ENCODE results near the gene KIAA0040. TPM values are rescaled to one million over a fixed set of nuclear protein-coding genes. Genes with fewer than 3 reads are reported as not detected.
A peak's percentile ranks its signal among the peaks of the same experiment; 100 is the strongest.

Gene KIAA0040
- total RNA-seq, 2 experiments from 2014 or later: 49.8 to 57.1 TPM

- Mint-ChIP-seq H3K4me1 (peaks cover 45% of the 10 kb centered on the region), H3K27me3 (peaks cover 1% of the 10 kb centered on the region), H3K27ac (peak overlapping the region; percentile 22), H3K9me3 (no peaks in the 10 kb centered on the region), H3K4me3 (peak overlapping the region; percentile 94), H3K36me3 (peaks cover 21% of the 10 kb centered on the region)
- no peak for DNase-seq
- POLR2A ChIA-PET: interaction anchor here (0.6 kb wide), 2 partner anchors 12 to 170 kb away, joined by 3 read pairs; no protein-coding TSS in a partner anchor
- ATAC-seq (ENCODE audit: low read depth): no peak
Observed at GRCh38 chr1:175193527-175193910, 943 bp upstream of the KIAA0040 start.

GRCh38 chr1:175192111-175192629, 406 bp downstream of the KIAA0040 start:
- Mint-ChIP-seq H3K27ac (peak overlapping the region; percentile 88), H3K27me3 (peaks cover 1% of the 10 kb centered on the region), H3K9me3 (no peaks in the 10 kb centered on the region), H3K4me3 (peak overlapping the region; percentile 94), H3K4me1 (peaks cover 51% of the 10 kb centered on the region), H3K36me3 (peaks cover 34% of the 10 kb centered on the region)
- ATAC-seq (ENCODE audit: low read depth) (peak; percentile 36), DNase-seq (peak; percentile 52)
- POLR2A ChIA-PET: interaction anchor here (1.1 to 4.3 kb wide), 4 partner anchors 14 to 193 kb away, joined by 3 to 45 read pairs (median 5); no protein-coding TSS in a partner anchor

GRCh38 chr1:175191659-175192058, 917 bp downstream of the KIAA0040 start:
- Mint-ChIP-seq H3K27me3 (no peaks in the 10 kb centered on the region), H3K9me3 (no peaks in the 10 kb centered on the region), H3K36me3 (peaks cover 39% of the 10 kb centered on the region), H3K27ac (peak overlapping the region; percentile 88), H3K4me1 (peaks cover 56% of the 10 kb centered on the region), H3K4me3 (peak overlapping the region; percentile 94)
- DNase-seq: no peak
- POLR2A ChIA-PET: interaction anchor here (1.1 to 4.3 kb wide), 4 partner anchors 14 to 192 kb away, joined by 3 to 45 read pairs (median 5); no protein-coding TSS in a partner anchor
- peak; percentile 43 for ATAC-seq (ENCODE audit: low read depth)

GRCh38 chr1:175188936-175189335, 3.6 kb downstream of the KIAA0040 start:
- H3K36me3 Mint-ChIP-seq: peaks cover 59% of the 10 kb centered on the region

GRCh38 chr1:175186433-175187160, 6.0 kb downstream of the KIAA0040 start:
- ATAC-seq (ENCODE audit: low read depth) (no peak), DNase-seq (no peak)
- Mint-ChIP-seq H3K36me3 (peaks cover 73% of the 10 kb centered on the region), H3K4me1 (peaks cover 71% of the 10 kb centered on the region), H3K27ac (peak overlapping the region; percentile 13), H3K9me3 (no peaks in the 10 kb centered on the region), H3K27me3 (no peaks in the 10 kb centered on the region), H3K4me3 (no peak overlapping the region)
- POLR2A ChIA-PET: interaction anchor here (0.5 to 1.7 kb wide), 2 partner anchors 23 to 1280 kb away, joined by 3 to 5 read pairs; no protein-coding TSS in a partner anchor

More at GRCh38 chr1:175188936-175189335, 3.6 kb downstream of the KIAA0040 start:
- peak; percentile 41 for DNase-seq
- no peaks in the 10 kb centered on the region for H3K9me3 Mint-ChIP-seq
- no peaks in the 10 kb centered on the region for H3K27me3 Mint-ChIP-seq
- ATAC-seq (ENCODE audit: low read depth): peak; percentile 66
- H3K27ac Mint-ChIP-seq: peak overlapping the region; percentile 88
- POLR2A ChIA-PET: interaction anchor here (1.0 to 4.3 kb wide), 3 partner anchors 20 to 46 kb away, joined by 3 to 45 read pairs (median 7); no protein-coding TSS in a partner anchor
- peaks cover 67% of the 10 kb centered on the region for H3K4me1 Mint-ChIP-seq
- peak overlapping the region; percentile 94 for H3K4me3 Mint-ChIP-seq

- H3K27me3 Mint-ChIP-seq: no peaks in the 10 kb centered on the region
- ATAC-seq (ENCODE audit: low read depth): no peak
- H3K9me3 Mint-ChIP-seq: no peaks in the 10 kb centered on the region
- POLR2A ChIA-PET: interaction anchor here (0.5 to 1.3 kb wide), 2 partner anchors 157 to 1281 kb away, joined by 3 read pairs; no protein-coding TSS in a partner anchor
- H3K4me1 Mint-ChIP-seq: peaks cover 74% of the 10 kb centered on the region
- H3K36me3 Mint-ChIP-seq: peaks cover 74% of the 10 kb centered on the region
- H3K27ac Mint-ChIP-seq: no peak overlapping the region
- no peak overlapping the region for H3K4me3 Mint-ChIP-seq
- no peak for DNase-seq
Observed at GRCh38 chr1:175185903-175186302, 6.7 kb downstream of the KIAA0040 start.

- DNase-seq (no peak), ATAC-seq (ENCODE audit: low read depth) (no peak)
- POLR2A ChIA-PET: interaction anchor here (1.3 kb wide), 1 partner anchor 25 kb away, joined by 7 read pairs; no protein-coding TSS in a partner anchor
- Mint-ChIP-seq H3K9me3 (no peaks in the 10 kb centered on the region), H3K36me3 (peaks cover 58% of the 10 kb centered on the region), H3K27me3 (no peaks in the 10 kb centered on the region), H3K4me1 (peaks cover 62% of the 10 kb centered on the region), H3K4me3 (no peak overlapping the region), H3K27ac (no peak overlapping the region)
Observed at GRCh38 chr1:175183586-175183985, 9.0 kb downstream of the KIAA0040 start.

- Mint-ChIP-seq H3K36me3 (peaks cover 52% of the 10 kb centered on the region), H3K4me1 (peaks cover 50% of the 10 kb centered on the region), H3K4me3 (no peak overlapping the region), H3K27me3 (no peaks in the 10 kb centered on the region), H3K9me3 (no peaks in the 10 kb centered on the region), H3K27ac (no peak overlapping the region)
- POLR2A ChIA-PET: interaction anchor here (1.3 kb wide), 1 partner anchor 26 kb away, joined by 7 read pairs; no protein-coding TSS in a partner anchor
- ATAC-seq (ENCODE audit: low read depth): no peak
- DNase-seq: no peak
Observed at GRCh38 chr1:175182201-175182746, 10.3 kb downstream of the KIAA0040 start.

GRCh38 chr1:175179837-175180590, 12.6 kb downstream of the KIAA0040 start:
- DNase-seq: no peak
- peaks cover 34% of the 10 kb centered on the region for H3K4me1 Mint-ChIP-seq
- POLR2A ChIA-PET: no interaction called here
- H3K9me3 Mint-ChIP-seq: no peaks in the 10 kb centered on the region
- no peak overlapping the region for H3K27ac Mint-ChIP-seq
- ATAC-seq (ENCODE audit: low read depth): no peak
- peaks cover 45% of the 10 kb centered on the region for H3K36me3 Mint-ChIP-seq
- H3K27me3 Mint-ChIP-seq: no peaks in the 10 kb centered on the region
- H3K4me3 Mint-ChIP-seq: no peak overlapping the region

GRCh38 chr1:175178456-175178855, 14.1 kb downstream of the KIAA0040 start:
- Mint-ChIP-seq H3K4me3 (no peak overlapping the region), H3K4me1 (peaks cover 38% of the 10 kb centered on the region), H3K27ac (no peak overlapping the region), H3K27me3 (no peaks in the 10 kb centered on the region), H3K9me3 (no peaks in the 10 kb centered on the region), H3K36me3 (peaks cover 49% of the 10 kb centered on the region)
- POLR2A ChIA-PET: no interaction called here
- ATAC-seq (ENCODE audit: low read depth) (no peak), DNase-seq (no peak)

- H3K27me3 Mint-ChIP-seq: no peaks in the 10 kb centered on the region
- ATAC-seq (ENCODE audit: low read depth) (no peak), DNase-seq (no peak)
- H3K4me3 Mint-ChIP-seq: no peak overlapping the region
- peaks cover 37% of the 10 kb centered on the region for H3K4me1 Mint-ChIP-seq
- H3K36me3 Mint-ChIP-seq: peaks cover 48% of the 10 kb centered on the region
- no peaks in the 10 kb centered on the region for H3K9me3 Mint-ChIP-seq
- POLR2A ChIA-PET: no interaction called here
- H3K27ac Mint-ChIP-seq: no peak overlapping the region
Observed at GRCh38 chr1:175178056-175178455, 14.5 kb downstream of the KIAA0040 start.

- Mint-ChIP-seq H3K27ac (no peak overlapping the region), H3K27me3 (no peaks in the 10 kb centered on the region), H3K4me1 (peaks cover 26% of the 10 kb centered on the region), H3K4me3 (no peak overlapping the region), H3K36me3 (peaks cover 46% of the 10 kb centered on the region), H3K9me3 (no peaks in the 10 kb centered on the region)
- no peak for ATAC-seq (ENCODE audit: low read depth)
- POLR2A ChIA-PET: no interaction called here
- DNase-seq: no peak
Observed at GRCh38 chr1:175176246-175176645, 16.3 kb downstream of the KIAA0040 start.

All from activated naive CD8-positive, alpha-beta T cell treated with anti-CD3 and anti-CD28 coated beads, Interleukin-2, amount 10 ng/mL, durations not matched to agents 7 days and 5 days (primary cell).